GM12872 (cell line): ENCODE data around the gene FBXL15.

Experiments used
- TF ChIP-seq, protein P1 (sequence below): IDR thresholded peaks from 3 replicates; pipeline ENCODE4 v1.5.1; 2011; ENCODE audit warnings: low read depth, mild to moderate bottlenecking, low read length, moderate library complexity; ENCODE audit not compliant: insufficient read depth

Gene FBXL15

DNA sequence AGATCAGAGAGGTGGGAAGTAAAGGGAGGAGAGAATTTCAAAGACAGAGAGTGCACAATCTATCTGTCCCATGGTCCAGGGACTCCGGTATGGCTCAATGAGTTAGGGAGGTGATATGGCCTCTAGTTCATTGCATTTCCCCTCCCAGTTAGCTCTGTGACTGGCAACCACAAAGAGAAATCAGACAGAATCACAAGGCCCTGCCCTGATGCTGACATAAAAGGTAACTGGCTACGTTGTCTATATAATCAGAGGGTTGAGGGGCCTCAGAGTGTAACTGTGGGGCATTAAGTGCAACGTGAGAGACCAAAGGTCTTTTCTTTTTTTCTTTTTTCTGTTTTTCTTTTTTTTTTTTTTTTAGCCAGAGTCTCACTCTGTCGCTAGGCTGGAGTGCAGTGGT, 38.0 kb downstream of the FBXL15 start:
- TF ChIP-seq, protein P1, sequence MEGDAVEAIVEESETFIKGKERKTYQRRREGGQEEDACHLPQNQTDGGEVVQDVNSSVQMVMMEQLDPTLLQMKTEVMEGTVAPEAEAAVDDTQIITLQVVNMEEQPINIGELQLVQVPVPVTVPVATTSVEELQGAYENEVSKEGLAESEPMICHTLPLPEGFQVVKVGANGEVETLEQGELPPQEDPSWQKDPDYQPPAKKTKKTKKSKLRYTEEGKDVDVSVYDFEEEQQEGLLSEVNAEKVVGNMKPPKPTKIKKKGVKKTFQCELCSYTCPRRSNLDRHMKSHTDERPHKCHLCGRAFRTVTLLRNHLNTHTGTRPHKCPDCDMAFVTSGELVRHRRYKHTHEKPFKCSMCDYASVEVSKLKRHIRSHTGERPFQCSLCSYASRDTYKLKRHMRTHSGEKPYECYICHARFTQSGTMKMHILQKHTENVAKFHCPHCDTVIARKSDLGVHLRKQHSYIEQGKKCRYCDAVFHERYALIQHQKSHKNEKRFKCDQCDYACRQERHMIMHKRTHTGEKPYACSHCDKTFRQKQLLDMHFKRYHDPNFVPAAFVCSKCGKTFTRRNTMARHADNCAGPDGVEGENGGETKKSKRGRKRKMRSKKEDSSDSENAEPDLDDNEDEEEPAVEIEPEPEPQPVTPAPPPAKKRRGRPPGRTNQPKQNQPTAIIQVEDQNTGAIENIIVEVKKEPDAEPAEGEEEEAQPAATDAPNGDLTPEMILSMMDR, result no peak

DNA sequence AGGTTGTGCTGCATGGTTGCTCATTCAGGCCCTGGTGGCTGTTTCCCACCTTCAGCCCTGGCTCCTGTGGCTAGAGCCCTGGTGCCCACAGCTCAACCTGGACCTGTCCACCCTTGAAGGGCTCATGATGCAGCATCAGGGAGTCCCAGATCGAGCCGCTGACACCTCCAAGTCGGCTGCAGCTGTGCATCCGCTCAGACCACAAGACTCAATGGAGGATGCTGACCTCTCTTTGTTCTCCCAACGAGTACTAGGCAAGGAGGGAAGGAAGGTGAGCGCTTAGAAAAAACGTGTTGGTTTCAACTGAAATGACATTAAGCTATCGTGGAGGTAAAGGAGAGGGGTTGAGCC, 40.2 kb downstream of the FBXL15 start:
- TF ChIP-seq, protein P1, result no peak

DNA sequence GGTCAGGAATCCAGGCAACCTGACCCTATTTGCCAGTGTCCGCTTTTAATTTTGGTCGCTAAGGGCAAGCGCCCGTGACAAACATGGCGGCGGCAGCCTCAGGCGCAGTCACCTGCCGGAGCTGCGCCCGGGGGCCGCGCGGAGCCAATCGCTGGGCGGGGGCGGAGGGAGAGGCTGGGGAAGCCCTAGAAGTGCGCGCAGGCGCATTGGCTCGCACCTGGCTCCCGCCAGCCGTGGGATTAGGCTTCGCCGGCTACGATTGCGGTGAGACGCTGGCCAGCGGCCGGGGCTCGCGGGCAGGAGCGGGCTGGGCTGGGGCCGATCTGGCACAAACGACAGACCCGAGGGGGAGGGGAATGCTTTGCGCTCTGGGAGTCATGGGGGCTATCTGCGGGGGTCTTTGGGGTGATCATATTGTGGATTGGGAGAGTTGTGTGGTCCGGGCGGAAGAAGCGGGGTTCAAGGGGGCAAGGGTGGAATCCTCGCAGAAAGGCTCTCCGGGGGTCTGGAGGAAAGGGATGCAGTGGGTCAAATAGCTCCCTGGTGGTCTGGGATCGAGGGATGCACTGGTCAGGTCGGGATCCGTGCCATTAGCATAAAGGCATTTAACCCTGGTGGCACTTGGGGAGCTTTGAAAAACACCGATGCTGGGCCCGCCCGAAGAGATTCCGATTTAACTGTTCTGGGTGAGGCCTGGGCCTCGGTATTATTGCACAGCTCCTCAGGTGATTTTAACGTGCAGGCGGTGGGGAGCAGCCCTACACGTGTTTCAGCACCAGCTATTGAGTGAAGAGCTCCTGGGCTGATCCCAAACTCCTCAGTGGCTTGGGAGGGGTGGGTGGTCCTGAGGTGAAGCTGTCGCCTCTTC, 40.8 kb downstream of the FBXL15 start:
- TF ChIP-seq, protein P1, result no peak

DNA sequence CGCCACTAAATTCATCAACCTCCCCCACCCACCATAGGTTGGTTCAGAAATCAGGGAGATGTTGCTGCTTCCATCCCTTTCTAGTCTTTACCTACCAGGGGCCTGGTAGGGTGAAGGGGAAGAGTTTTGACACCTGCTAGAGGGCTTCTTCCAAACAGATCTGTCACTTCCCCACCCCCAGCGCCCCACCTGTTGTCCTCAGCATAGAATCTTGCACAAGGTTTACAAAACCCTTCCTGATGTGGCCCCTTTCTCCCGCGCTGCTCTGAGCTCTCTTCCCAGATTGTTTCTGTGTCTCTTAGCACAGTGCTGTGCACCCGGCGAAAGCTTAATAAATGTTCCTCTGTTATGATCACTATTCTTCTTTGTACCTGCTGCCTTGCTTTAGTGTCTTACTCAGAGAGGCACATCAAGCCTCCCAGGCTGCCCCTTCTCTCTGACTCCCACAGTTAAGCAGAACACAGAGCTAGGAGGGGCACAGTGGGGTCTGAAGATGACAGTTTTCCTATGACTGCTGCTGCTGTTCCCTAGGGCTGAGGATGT, 41.9 kb downstream of the FBXL15 start:
- TF ChIP-seq, protein P1, result no peak

DNA sequence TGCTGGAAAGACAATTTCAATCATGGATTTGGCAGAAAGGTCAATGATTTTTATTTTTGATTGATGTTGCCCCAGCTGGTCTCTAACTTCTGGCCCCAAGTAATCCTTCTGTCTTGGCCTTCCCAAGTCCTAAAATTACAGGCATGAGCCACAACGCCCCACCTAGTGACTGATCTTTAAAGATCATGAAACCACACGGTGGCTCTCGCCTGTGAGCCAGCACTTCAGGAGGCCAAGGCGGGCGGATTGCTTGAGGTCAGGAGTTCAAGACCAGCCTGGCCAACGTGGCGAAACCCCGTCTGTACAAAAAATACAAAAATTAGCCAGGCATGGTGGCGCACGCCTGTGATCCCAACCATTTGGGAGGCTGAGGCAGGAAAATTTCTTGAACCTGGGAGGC, 43.3 kb downstream of the FBXL15 start:
- TF ChIP-seq, protein P1, result no peak

DNA sequence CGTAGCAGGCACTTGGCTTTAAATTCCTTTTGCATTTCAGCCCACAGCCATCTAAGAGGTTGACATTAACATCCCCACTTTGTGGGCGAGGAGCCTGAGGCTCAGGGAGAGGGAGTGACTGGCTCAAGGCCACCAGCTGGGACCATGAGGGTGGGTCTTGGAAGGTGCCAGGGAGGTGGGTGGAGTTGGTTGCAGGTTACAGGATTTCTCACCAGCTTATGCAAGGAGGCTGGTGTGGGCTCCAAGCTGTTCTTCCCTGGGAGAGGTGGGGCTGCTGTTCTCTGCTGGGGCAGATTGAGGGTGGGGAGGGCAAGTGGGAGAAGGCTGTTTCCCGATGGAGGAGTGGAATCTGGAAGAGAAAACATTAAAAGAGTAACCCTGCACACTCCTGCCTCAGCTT, 44.8 kb downstream of the FBXL15 start:
- TF ChIP-seq, protein P1, result no peak

DNA sequence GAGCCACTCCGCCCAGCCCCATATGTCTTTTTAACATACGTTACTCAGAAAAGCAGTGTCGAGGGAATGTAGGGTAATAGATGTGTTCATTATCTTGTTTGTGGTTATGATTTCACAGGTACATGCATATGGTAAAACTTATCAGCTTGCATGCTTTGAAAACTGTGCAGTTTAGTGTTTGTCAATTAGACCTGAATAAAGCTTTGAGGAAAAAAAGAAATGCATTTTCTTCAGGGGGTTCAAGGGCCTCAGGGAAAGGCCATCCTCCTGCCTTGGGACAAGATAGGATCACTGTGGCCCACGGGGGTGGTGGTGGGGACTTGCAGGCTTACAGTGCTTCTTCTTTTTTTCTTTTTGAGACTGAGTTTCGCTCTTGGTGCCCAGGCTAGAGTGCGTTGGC, 46.7 kb downstream of the FBXL15 start:
- TF ChIP-seq, protein P1, result no peak
